GM23338 (cell line): ENCODE data around the gene PHC1.

Experiments used
- CREB1 ChIP-seq: fragments of 250-450 bp; sonication (Bioruptor Pico); IDR thresholded peaks from 2 replicates; pipeline ENCODE4 v1.5.0; 2020; ENCODE audit warnings: low read depth, mild to moderate bottlenecking, moderate library complexity
- CTCF ChIP-seq, 2 experiments: fragments of 200-600 bp in 1 of 2; sonication (generic) in 1 of 2; conservative IDR thresholded peaks; 2 replicates each; pipeline versions ENCODE4 v1.5.1 to v1.6.1; 2016 to 2017; ENCODE audit warnings: antibody characterized with exemption in 2 of 2, low read depth in 2 of 2, mild to moderate bottlenecking in 2 of 2, moderate library complexity in 1 of 2
- EZH2 ChIP-seq: fragments of 200-600 bp; sonication (generic); IDR thresholded peaks from one replicate; pipeline ENCODE4 v1.8.0; 2017; ENCODE audit warnings: antibody characterized with exemption, mild to moderate bottlenecking, low read depth; ENCODE audit not compliant: unreplicated experiment
- EZH2phosphoT487 ChIP-seq: fragments of 200-600 bp; sonication (generic); IDR thresholded peaks from one replicate; pipeline ENCODE4 v1.8.1; 2018; ENCODE audit warnings: antibody characterized with exemption; ENCODE audit not compliant: unreplicated experiment
- JUNB ChIP-seq: IDR thresholded peaks from one replicate; pipeline ENCODE4 v1.6.1; 2016; ENCODE audit warnings: antibody characterized with exemption; ENCODE audit not compliant: unreplicated experiment
- NANOG ChIP-seq: IDR thresholded peaks from 2 replicates; pipeline ENCODE4 v1.6.1; 2016; ENCODE audit warnings: antibody characterized with exemption, borderline replicate concordance
- POLR2AphosphoS5 ChIP-seq: IDR thresholded peaks from 2 replicates; pipeline ENCODE4 v1.6.1; 2016; ENCODE audit warnings: antibody characterized with exemption, low read depth
- REST ChIP-seq: IDR thresholded peaks from one replicate; pipeline ENCODE4 v1.6.1; 2018; ENCODE audit warnings: antibody characterized with exemption; ENCODE audit not compliant: unreplicated experiment
- STAT1 ChIP-seq: IDR thresholded peaks from one replicate; pipeline ENCODE4 v1.6.1; 2016; ENCODE audit warnings: antibody characterized with exemption; ENCODE audit not compliant: unreplicated experiment
- ZNF114 ChIP-seq: fragments of 250-450 bp; sonication (Bioruptor Pico); IDR thresholded peaks from 2 replicates; pipeline ENCODE4 v1.5.0; 2020; ENCODE audit warnings: mild to moderate bottlenecking, moderate library complexity
- ZNF331 ChIP-seq: fragments of 250-450 bp; sonication (Bioruptor Pico); IDR thresholded peaks from 2 replicates; pipeline ENCODE4 v1.5.0; 2020; ENCODE audit warnings: low read depth, mild to moderate bottlenecking, moderate library complexity
- ZNF462 ChIP-seq: fragments of 250-450 bp; sonication (Bioruptor Pico); IDR thresholded peaks from 2 replicates; pipeline ENCODE4 v1.5.0; 2020; ENCODE audit warnings: mild to moderate bottlenecking, moderate library complexity
- TF ChIP-seq, protein P1 (sequence below): IDR thresholded peaks from 2 replicates; pipeline ENCODE4 v1.6.1; 2016; ENCODE audit warnings: antibody characterized with exemption

GRCh38 chr12:8917031-8917430 lies 2.7 kb downstream of the PHC1 start:
- TF ChIP-seq CTCF (conservative IDR thresholded peaks at IDR 0.05; ENCODE audit: low read depth in 2 of 2) (no peak), CREB1 (CRISPR knock-in tag) (no peak), REST (no peak), EZH2phosphoT487 (no peak), POLR2AphosphoS5 (no peak), EZH2 (no peak), JUNB (no peak), STAT1 (no peak), ZNF114 (CRISPR knock-in tag) (no peak), ZNF331 (CRISPR knock-in tag) (no peak), ZNF462 (CRISPR knock-in tag) (no peak), NANOG (no peak)
- TF ChIP-seq, protein P1, sequence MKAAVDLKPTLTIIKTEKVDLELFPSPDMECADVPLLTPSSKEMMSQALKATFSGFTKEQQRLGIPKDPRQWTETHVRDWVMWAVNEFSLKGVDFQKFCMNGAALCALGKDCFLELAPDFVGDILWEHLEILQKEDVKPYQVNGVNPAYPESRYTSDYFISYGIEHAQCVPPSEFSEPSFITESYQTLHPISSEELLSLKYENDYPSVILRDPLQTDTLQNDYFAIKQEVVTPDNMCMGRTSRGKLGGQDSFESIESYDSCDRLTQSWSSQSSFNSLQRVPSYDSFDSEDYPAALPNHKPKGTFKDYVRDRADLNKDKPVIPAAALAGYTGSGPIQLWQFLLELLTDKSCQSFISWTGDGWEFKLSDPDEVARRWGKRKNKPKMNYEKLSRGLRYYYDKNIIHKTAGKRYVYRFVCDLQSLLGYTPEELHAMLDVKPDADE: no peak
